ENCODE data around the gene MACROD1. TPM values are rescaled to one million over a fixed set of nuclear protein-coding genes. Genes with fewer than 3 reads are reported as not detected.
"Not testable (repeated sequence)": the region's sequence is repeated elsewhere in the genome, so short reads cannot be mapped to it uniquely, and the experiment has no call there.

MACROD1 gene
- total RNA-seq, 2 donors from 2014 or later = 33.5 to 68.2 TPM

- DNase-seq (ENCODE audit: low spot score) = no peak
- H3K27me3 ChIP-seq (replicated peaks; ENCODE audit: insufficient read depth) = no peaks in the 10 kb centered on the region
- intact Hi-C loops (cut with DNase I) = no loop called here
- no peaks in the 10 kb centered on the region for H3K36me3 ChIP-seq
- no peaks in the 10 kb centered on the region for H3K9me3 ChIP-seq
- peaks cover 4% of the 10 kb centered on the region for H3K4me1 ChIP-seq (replicated peaks)
- no peak for TF ChIP-seq POLR2AphosphoS5 (IDR thresholded peaks at IDR 0.05)
- TF ChIP-seq CTCF (IDR thresholded peaks at IDR 0.05) = no peak
- no peak for TF ChIP-seq POLR2A (IDR thresholded peaks at IDR 0.05)
- H3K4me3 ChIP-seq = no peak overlapping the region
- H3K27ac ChIP-seq = no peak overlapping the region
- 92% methylated on average over 4 of the region's 4 CpGs for WGBS
Measured at GRCh38 chr11:64170419-64170818, 4.5 kb upstream of the MACROD1 start.

GRCh38 chr11:64165481-64165841 is 452 bp downstream of the MACROD1 start:
- Histone ChIP-seq H3K9me3 (no peaks in the 10 kb centered on the region), H3K36me3 (no peaks in the 10 kb centered on the region), H3K4me3 (peak overlapping the region; percentile 73 to 86), H3K27me3 (replicated peaks; ENCODE audit: insufficient read depth) (no peaks in the 10 kb centered on the region), H3K27ac (peak overlapping the region; percentile 89 to 92), H3K4me1 (replicated peaks) (peaks cover 4% of the 10 kb centered on the region)
- DNase-seq (ENCODE audit: low spot score) = no peak
- TF ChIP-seq POLR2AphosphoS5 (IDR thresholded peaks at IDR 0.05) (no peak), POLR2A (IDR thresholded peaks at IDR 0.05) (no peak), CTCF (IDR thresholded peaks at IDR 0.05) (no peak)
- intact Hi-C loops (cut with DNase I) = no loop called here
- WGBS = under 1% methylated on average over 28 of the region's 32 CpGs

- intact Hi-C loops (cut with DNase I) = no loop called here
- peak overlapping the region in 1 of 2 donors; percentile 89 for H3K27ac ChIP-seq
- DNase-seq (ENCODE audit: low spot score) = peak; percentile 31
- peak overlapping the region; percentile 73 to 86 for H3K4me3 ChIP-seq
- no peaks in the 10 kb centered on the region for H3K9me3 ChIP-seq
- no peak for TF ChIP-seq CTCF (IDR thresholded peaks at IDR 0.05)
- no peak for TF ChIP-seq POLR2A (IDR thresholded peaks at IDR 0.05)
- no peak for TF ChIP-seq POLR2AphosphoS5 (IDR thresholded peaks at IDR 0.05)
- H3K36me3 ChIP-seq = no peaks in the 10 kb centered on the region
- peaks cover 4% of the 10 kb centered on the region for H3K4me1 ChIP-seq (replicated peaks)
- H3K27me3 ChIP-seq (replicated peaks; ENCODE audit: insufficient read depth) = no peaks in the 10 kb centered on the region
- 51% methylated on average over 20 of the region's 20 CpGs for WGBS
Measured at GRCh38 chr11:64164392-64165312, 1.3 kb downstream of the MACROD1 start.

- intact Hi-C loops (cut with DNase I) = no loop called here
- no peak for DNase-seq (ENCODE audit: low spot score)
- H3K9me3 ChIP-seq = no peaks in the 10 kb centered on the region
- H3K27ac ChIP-seq = no peak overlapping the region
- TF ChIP-seq CTCF (IDR thresholded peaks at IDR 0.05) (no peak), POLR2AphosphoS5 (IDR thresholded peaks at IDR 0.05) (no peak), POLR2A (IDR thresholded peaks at IDR 0.05) (no peak)
- 89% methylated on average over 5 of the region's 5 CpGs for WGBS
- H3K4me3 ChIP-seq = no peak overlapping the region
- H3K4me1 ChIP-seq (replicated peaks) = peaks cover 4% of the 10 kb centered on the region
- no peaks in the 10 kb centered on the region for H3K36me3 ChIP-seq
- H3K27me3 ChIP-seq (replicated peaks; ENCODE audit: insufficient read depth) = no peaks in the 10 kb centered on the region
Measured at GRCh38 chr11:64163951-64164350, 2.0 kb downstream of the MACROD1 start.

- H3K27me3 ChIP-seq (replicated peaks; ENCODE audit: insufficient read depth); DNase-seq (ENCODE audit: low spot score); H3K4me3 ChIP-seq; H3K36me3 ChIP-seq; H3K9me3 ChIP-seq; H3K27ac ChIP-seq; intact Hi-C loops (cut with DNase I); H3K4me1 ChIP-seq (replicated peaks): not testable (repeated sequence)
- WGBS = 87% methylated on average over 16 of the region's 16 CpGs
Measured at GRCh38 chr11:64162769-64163168, 3.1 kb downstream of the MACROD1 start.

Measured in prostate gland (tissue), 2 donors.